Panc1 (cell line): ENCODE measurements around the gene MS4A1. TPM values are rescaled to one million over a fixed set of nuclear protein-coding genes. Genes with fewer than 3 reads are reported as not detected.

Source experiments
- ATAC-seq: fragments of 200-7000 bp; cut with Tn5 transposase; 2 replicates; pipeline ENCODE4 v1.9.1; 2020; ENCODE audit warnings: mild to moderate bottlenecking, moderate library complexity
- BruUV-seq: library from RNA; stranded (reverse); fragments of 400-500 nt; replicated peaks from 2 replicates; lab custom pipeline; 2021; lab: Mats Ljungman, UMichigan
- CTCF ChIA-PET: fragments of 300-600 bp; sonication (Branson Sonifier 250); formaldehyde crosslinking; loops from one replicate; lab custom pipeline; 2022; ENCODE audit warnings: antibody characterized with exemption; lab: Charles Lee
- POLR2A ChIA-PET: fragments of 300-600 bp; sonication (Branson Sonifier 250); formaldehyde crosslinking; loops from one replicate; lab custom pipeline; 2022; ENCODE audit warnings: antibody characterized with exemption; lab: Charles Lee
- DNase-seq: peaks from one replicate; pipeline ENCODE4 v3.0.0-alpha.2; 2010; ENCODE audit warnings: low read depth, low spot score
- H3K27ac ChIP-seq: 2 replicates; pipeline ENCODE4 v1.5.1; 2011; ENCODE audit warnings: mild to moderate bottlenecking, low read length, inconsistent platforms
- H3K27me3 ChIP-seq: fragments of 200-500 bp; sonication (Bioruptor generic); 2 replicates; pipeline ENCODE4 v1.6.0; 2014; ENCODE audit warnings: low read length, inconsistent platforms; ENCODE audit not compliant: control insufficient read depth, insufficient read depth
- H3K36me3 ChIP-seq: fragments of 200-500 bp; sonication (Bioruptor generic); 2 replicates; pipeline ENCODE4 v1.5.1; 2014; ENCODE audit warnings: inconsistent platforms, mild to moderate bottlenecking, low read length, moderate library complexity; ENCODE audit not compliant: control insufficient read depth, insufficient read depth
- H3K4me1 ChIP-seq: 2 replicates; pipeline ENCODE4 v1.5.1; 2011; ENCODE audit warnings: inconsistent platforms, mild to moderate bottlenecking, low read length, moderate library complexity; ENCODE audit not compliant: control insufficient read depth, insufficient read depth
- H3K4me3 ChIP-seq, 2 experiments: 2 replicates each; pipeline ENCODE4 v1.5.1; 2011 to 2012; ENCODE audit warnings: low read depth in 2 of 2, low read length in 2 of 2, mild to moderate bottlenecking in 2 of 2, inconsistent platforms in 1 of 2, moderate library complexity in 1 of 2
- H3K9me3 ChIP-seq: fragments of 200-500 bp; sonication (Bioruptor generic); 2 replicates; pipeline ENCODE4 v1.5.1; 2014; ENCODE audit warnings: low read depth, mild to moderate bottlenecking, inconsistent platforms, low read length, moderate library complexity; ENCODE audit not compliant: control insufficient read depth, insufficient read depth
- POLR2AphosphoS5 ChIP-seq: IDR thresholded peaks from 2 replicates; pipeline ENCODE4 v1.6.1; 2012; ENCODE audit warnings: mild to moderate bottlenecking, low read depth, low read length, moderate library complexity
- SIN3A ChIP-seq: IDR thresholded peaks from 2 replicates; pipeline ENCODE4 v1.6.1; 2012; ENCODE audit warnings: low read depth, mild to moderate bottlenecking, low read length, moderate library complexity, borderline replicate concordance; ENCODE audit not compliant: insufficient read depth
- TCF7L2 ChIP-seq: IDR thresholded peaks from 2 replicates; pipeline ENCODE4 v1.6.1; 2011; ENCODE audit warnings: mild to moderate bottlenecking, low read depth, low read length, inconsistent platforms
- in situ Hi-C: cut with HindIII; loops from 2 replicates; pipeline ENCODE4 v1.10.0; 2016; ENCODE audit warnings: low sequenced_read_pairs, low pct_unique_long_range_greater_than_20kb
- intact Hi-C: fragments of 100-400 bp; cut with micrococcal nuclease; formaldehyde crosslinking; loops from one replicate; pipeline ENCODE4 v1.10.0; 2022; ENCODE audit not compliant: unreplicated experiment
- total RNA-seq: library from RNA; stranded (reverse); gene quantifications from one replicate; pipeline ENCODE4 v1.2.1, GENCODE V29; 2021; ENCODE audit not compliant: unreplicated experiment
- TF ChIP-seq, protein P1 (sequence below): fragments of 450-650 bp; IDR thresholded peaks from 2 replicates; pipeline ENCODE4 v1.5.1; 2017; ENCODE audit warnings: mild to moderate bottlenecking
- TF ChIP-seq, protein P2 (sequence below), 2 experiments: IDR thresholded peaks; 2 replicates each; pipeline ENCODE4 v1.6.1; 2011 to 2012; ENCODE audit warnings: low read depth in 2 of 2, control low read depth in 1 of 2, low read length in 1 of 2, mild to moderate bottlenecking in 1 of 2, moderate library complexity in 1 of 2; ENCODE audit not compliant: insufficient read depth in 1 of 2

The MS4A1 gene
- total RNA-seq, 1 experiment from 2014 or later: 0.59 TPM

DNA sequence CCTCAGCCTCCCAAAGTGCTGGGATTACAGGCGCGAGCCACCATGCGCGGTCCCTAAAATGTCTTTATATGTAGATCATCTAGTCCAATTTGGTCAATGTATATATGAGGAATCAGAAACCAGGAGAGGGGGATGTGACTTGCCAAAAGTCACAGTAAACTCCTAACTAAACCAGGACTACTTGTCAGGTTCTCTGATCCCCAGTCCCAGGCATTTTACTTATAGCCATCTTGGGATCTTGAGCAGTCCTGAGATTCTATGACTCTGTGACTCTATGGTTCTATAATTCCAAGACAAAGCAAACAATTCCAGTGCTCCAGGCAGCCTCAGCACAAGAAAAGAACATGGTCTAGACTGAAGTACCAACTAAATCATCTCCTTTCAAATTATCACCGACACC lies 26.4 kb upstream of the MS4A1 start, which contains the start of gene MS4A5:
Gene MS4A5, plus strand, starts transcription at position 301 of the 400 bp plus-strand sequence. CDS start 103 bp downstream, outside the sequence.
- DNase-seq (no peak), ATAC-seq (no peak)
- Histone ChIP-seq H3K36me3 (no peaks in the 10 kb centered on the region), H3K27me3 (no peaks in the 10 kb centered on the region), H3K9me3 (no peaks in the 10 kb centered on the region), H3K27ac (no peak within 1 kb of the TSS), H3K4me1 (no peaks in the 10 kb centered on the region), H3K4me3 (no peak within 1 kb of the TSS)
- CTCF ChIA-PET: no interaction called here
- TF ChIP-seq TCF7L2: no peak
- no peak for TF ChIP-seq POLR2AphosphoS5
- TF ChIP-seq, protein P1, sequence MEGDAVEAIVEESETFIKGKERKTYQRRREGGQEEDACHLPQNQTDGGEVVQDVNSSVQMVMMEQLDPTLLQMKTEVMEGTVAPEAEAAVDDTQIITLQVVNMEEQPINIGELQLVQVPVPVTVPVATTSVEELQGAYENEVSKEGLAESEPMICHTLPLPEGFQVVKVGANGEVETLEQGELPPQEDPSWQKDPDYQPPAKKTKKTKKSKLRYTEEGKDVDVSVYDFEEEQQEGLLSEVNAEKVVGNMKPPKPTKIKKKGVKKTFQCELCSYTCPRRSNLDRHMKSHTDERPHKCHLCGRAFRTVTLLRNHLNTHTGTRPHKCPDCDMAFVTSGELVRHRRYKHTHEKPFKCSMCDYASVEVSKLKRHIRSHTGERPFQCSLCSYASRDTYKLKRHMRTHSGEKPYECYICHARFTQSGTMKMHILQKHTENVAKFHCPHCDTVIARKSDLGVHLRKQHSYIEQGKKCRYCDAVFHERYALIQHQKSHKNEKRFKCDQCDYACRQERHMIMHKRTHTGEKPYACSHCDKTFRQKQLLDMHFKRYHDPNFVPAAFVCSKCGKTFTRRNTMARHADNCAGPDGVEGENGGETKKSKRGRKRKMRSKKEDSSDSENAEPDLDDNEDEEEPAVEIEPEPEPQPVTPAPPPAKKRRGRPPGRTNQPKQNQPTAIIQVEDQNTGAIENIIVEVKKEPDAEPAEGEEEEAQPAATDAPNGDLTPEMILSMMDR: no peak
- no peak for TF ChIP-seq SIN3A
- TF ChIP-seq, protein P2, sequence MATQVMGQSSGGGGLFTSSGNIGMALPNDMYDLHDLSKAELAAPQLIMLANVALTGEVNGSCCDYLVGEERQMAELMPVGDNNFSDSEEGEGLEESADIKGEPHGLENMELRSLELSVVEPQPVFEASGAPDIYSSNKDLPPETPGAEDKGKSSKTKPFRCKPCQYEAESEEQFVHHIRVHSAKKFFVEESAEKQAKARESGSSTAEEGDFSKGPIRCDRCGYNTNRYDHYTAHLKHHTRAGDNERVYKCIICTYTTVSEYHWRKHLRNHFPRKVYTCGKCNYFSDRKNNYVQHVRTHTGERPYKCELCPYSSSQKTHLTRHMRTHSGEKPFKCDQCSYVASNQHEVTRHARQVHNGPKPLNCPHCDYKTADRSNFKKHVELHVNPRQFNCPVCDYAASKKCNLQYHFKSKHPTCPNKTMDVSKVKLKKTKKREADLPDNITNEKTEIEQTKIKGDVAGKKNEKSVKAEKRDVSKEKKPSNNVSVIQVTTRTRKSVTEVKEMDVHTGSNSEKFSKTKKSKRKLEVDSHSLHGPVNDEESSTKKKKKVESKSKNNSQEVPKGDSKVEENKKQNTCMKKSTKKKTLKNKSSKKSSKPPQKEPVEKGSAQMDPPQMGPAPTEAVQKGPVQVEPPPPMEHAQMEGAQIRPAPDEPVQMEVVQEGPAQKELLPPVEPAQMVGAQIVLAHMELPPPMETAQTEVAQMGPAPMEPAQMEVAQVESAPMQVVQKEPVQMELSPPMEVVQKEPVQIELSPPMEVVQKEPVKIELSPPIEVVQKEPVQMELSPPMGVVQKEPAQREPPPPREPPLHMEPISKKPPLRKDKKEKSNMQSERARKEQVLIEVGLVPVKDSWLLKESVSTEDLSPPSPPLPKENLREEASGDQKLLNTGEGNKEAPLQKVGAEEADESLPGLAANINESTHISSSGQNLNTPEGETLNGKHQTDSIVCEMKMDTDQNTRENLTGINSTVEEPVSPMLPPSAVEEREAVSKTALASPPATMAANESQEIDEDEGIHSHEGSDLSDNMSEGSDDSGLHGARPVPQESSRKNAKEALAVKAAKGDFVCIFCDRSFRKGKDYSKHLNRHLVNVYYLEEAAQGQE (IDR thresholded peaks at IDR 0.05; ENCODE audit: insufficient read depth in 1 of 2, low read depth in 2 of 2, low read length in 1 of 2): no peak
- intact Hi-C loops (no loop called here), in situ Hi-C loops (no loop called here)
- BruUV-seq: no TSS peak
- POLR2A ChIA-PET: no interaction called here

DNA sequence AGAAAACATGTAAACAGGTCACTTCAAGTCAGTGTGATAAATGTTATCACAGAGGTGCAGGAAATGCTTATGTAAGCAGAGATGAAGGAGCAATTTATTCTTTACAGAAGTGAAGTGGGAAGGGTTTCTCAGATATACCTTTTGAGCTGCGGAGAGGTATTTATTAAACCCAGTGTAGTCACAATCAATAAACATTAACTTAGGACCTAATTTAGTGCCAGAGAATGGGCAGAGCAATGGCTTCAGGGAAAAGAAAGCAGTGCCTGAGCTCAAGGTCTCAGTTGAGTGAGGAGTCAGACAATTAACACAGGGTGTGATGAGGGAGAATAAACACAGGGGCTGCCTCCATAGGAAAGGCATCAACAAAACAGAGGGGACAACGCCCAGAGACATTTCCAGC lies 24.4 kb upstream of the MS4A1 start:
- TF ChIP-seq, protein P1: no peak
- TF ChIP-seq TCF7L2 (no peak), SIN3A (no peak)
- no peak for DNase-seq
- CTCF ChIA-PET: no interaction called here

DNA sequence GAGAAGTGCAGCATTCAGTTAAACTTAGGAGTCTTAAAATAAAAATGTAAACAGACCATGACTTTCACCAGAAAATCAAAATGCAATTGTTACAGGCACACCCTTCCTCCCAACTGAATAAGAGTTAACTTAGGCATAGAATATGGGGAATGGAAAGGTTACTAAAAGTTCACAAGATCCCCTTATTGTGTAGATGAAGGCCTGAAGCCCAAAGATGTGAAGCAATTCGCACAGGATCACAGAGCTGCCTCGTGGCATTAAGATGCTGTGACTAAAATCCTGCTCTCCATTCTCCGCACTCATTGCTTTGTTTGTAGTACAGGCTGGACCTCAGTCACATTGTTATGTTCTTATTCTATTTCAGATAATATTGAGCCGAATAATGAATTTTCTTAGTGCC lies 22.2 kb upstream of the MS4A1 start:
- Histone ChIP-seq H3K27ac (no peak overlapping the region), H3K4me3 (no peak overlapping the region), H3K4me1 (no peaks in the 10 kb centered on the region), H3K9me3 (no peaks in the 10 kb centered on the region), H3K36me3 (no peaks in the 10 kb centered on the region), H3K27me3 (no peaks in the 10 kb centered on the region)
- no peak for ATAC-seq
- ChIA-PET POLR2A (no interaction called here), CTCF (no interaction called here)
- intact Hi-C loops (no loop called here), in situ Hi-C loops (no loop called here)
- no peak for DNase-seq
- no TSS peak for BruUV-seq
- TF ChIP-seq POLR2AphosphoS5 (no peak), TCF7L2 (no peak)

More for the DNA sequence above, 24.4 kb upstream of the MS4A1 start:
- ATAC-seq: no peak
- H3K36me3 ChIP-seq: no peaks in the 10 kb centered on the region
- no peak overlapping the region for H3K27ac ChIP-seq
- no peaks in the 10 kb centered on the region for H3K27me3 ChIP-seq
- no TSS peak for BruUV-seq
- intact Hi-C loops: no loop called here
- no peak overlapping the region for H3K4me3 ChIP-seq
- in situ Hi-C loops: no loop called here
- no peaks in the 10 kb centered on the region for H3K4me1 ChIP-seq
- H3K9me3 ChIP-seq: no peaks in the 10 kb centered on the region
- POLR2A ChIA-PET: no interaction called here
